ENCODE measurements around the gene SAMD5.

Gene SAMD5

DNA sequence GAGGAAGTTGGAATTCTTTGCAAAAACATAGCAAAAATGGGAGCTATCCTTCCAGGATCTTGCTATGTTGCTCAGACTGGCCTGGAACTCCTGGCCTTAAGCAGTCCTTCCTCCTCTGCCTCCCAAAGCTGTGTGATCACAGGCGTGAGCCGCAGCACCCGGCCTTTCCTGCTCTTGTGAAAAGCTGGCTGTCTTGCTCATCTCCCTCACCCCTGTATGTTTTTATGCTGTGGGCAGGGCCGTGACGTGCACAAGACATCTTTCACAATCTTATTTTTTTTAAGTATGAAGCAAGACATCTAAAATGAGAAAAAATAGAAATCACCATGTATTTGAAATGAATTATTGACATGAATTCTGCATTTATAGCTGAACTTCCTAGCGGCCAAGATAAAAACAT, 110.4 kb downstream of the SAMD5 start:
- DNase-seq (ENCODE audit: low read depth in 2 of 2), result no peak
